ENCODE data around the gene MAN2A2.

The MAN2A2 gene

DNA sequence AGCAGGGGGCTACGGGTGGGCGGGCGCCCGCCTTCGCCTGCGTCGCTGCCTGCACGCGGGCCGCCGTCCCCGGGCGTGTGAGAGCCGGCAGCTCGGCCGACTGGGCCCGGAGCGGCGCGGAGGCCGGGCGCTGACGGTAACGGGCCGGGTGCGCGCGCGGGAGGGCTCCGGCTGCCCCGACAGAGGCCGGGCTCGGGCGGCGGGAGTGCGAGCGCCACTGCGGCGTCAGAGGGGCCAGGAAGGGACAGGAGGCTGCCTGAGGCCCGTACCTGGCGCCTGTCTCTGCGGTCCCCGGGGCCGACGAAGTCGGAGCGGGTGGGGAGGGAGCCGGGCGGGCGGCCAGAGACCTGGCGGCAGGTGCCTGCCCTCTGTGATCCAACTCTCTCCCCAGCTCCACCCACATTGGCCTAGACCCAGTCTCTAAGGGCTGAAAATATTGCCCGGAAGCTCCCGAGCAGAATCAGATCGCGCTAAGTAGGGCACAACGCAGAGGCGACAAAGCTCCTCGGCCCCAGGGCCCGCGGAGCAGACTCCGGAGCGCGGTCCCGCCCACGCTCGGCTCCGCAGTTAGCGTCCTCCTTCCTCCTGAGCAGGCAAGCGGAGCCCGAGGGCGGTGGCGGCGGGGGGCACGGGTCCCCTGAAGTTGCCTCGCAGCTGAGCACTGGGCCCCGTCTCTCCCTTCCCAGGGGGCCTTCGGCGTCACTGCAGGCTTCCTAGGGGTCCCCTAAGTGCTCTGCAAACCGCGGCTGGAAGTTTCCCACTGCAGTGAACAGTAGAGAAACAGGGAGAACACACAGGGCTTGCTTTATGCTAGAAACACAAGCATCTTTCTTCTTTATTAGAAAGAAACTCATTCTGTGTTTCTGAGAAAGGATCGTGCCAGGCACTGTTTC, at the start of gene MAN2A2:
Gene MAN2A2 (plus strand): TSS at position 463 of the 893 bp plus-strand sequence. CDS start 906 bp downstream, outside the sequence.
- no peak for TF ChIP-seq GATA2 (IDR thresholded peaks at IDR 0.05; ENCODE audit: low read depth, low read length)
- no peak for TF ChIP-seq GATA3 (IDR thresholded peaks at IDR 0.05; ENCODE audit: low read depth, low read length)

DNA sequence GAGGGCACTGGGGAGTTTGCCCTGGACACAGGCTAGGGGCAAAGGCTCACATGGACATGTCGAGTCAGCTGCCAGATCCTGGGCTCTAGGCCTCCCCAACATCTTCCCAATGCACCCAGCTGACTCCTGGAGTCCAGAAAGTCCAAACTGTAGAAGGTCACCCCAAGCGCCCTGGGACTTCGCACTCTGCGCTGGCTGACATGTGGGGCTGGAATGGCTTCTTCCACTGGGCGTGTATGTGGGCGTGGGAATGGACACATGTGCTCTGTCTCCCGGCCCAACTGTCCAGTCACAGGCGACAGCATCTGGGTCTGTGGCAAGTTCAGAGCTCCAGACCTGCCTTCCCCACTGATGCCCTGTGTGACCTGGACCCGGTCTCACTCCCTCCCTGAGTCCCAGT, 48.0 kb upstream of the MAN2A2 start:
- TF ChIP-seq GATA2 (IDR thresholded peaks at IDR 0.05; ENCODE audit: low read depth, low read length) (no peak), GATA3 (IDR thresholded peaks at IDR 0.05; ENCODE audit: low read depth, low read length) (no peak)

DNA sequence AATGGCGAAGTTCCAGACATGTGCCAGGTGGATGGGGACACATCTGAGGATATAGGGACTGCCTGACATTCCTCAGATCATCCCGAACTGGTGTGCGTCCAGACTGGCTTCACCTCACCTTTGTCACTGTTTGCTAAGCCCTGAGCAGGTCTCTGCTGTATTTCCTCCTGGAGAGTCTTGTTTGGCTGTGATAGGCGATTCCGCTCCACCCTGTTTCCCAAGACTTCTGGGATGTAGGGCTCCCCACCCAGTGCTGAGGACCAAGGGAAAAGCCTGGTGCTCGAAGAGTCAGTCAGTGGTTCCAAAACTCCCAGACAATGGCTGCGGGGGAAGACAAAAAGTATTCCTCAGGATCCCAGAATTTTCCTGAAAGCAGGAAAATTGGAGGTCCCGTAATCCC, 45.8 kb upstream of the MAN2A2 start:
- TF ChIP-seq GATA2 (IDR thresholded peaks at IDR 0.05; ENCODE audit: low read depth, low read length) (no peak), GATA3 (IDR thresholded peaks at IDR 0.05; ENCODE audit: low read depth, low read length) (no peak)

DNA sequence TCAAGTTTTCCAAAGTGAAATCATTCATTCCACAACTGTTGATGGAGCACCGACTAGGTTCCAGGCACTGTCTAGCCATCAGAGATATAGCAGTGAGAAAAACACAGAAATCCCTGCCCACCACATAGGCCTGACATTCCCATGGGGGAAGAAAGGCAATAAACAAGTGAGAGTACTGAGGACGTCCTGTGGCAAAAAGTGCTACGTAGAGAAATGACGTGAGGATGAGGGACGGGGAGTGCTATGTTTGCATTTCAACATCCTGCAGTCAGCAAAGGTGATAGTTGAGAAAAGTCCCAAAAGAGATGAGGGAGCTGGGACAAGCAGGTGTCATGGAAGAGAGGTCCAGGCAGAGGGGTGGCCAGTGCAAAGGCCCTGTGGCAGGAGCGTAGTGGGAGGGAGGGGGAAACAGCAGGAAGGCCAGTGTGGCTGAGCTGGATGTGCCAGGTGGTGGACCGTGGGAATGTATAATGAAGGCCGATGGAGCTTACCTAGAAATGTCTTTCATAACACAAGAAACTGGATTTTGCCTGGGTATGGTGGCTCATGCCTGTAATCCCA, 45.1 kb upstream of the MAN2A2 start:
- TF ChIP-seq GATA2 (IDR thresholded peaks at IDR 0.05; ENCODE audit: low read depth, low read length), result no peak
- no peak for TF ChIP-seq GATA3 (IDR thresholded peaks at IDR 0.05; ENCODE audit: low read depth, low read length)

DNA sequence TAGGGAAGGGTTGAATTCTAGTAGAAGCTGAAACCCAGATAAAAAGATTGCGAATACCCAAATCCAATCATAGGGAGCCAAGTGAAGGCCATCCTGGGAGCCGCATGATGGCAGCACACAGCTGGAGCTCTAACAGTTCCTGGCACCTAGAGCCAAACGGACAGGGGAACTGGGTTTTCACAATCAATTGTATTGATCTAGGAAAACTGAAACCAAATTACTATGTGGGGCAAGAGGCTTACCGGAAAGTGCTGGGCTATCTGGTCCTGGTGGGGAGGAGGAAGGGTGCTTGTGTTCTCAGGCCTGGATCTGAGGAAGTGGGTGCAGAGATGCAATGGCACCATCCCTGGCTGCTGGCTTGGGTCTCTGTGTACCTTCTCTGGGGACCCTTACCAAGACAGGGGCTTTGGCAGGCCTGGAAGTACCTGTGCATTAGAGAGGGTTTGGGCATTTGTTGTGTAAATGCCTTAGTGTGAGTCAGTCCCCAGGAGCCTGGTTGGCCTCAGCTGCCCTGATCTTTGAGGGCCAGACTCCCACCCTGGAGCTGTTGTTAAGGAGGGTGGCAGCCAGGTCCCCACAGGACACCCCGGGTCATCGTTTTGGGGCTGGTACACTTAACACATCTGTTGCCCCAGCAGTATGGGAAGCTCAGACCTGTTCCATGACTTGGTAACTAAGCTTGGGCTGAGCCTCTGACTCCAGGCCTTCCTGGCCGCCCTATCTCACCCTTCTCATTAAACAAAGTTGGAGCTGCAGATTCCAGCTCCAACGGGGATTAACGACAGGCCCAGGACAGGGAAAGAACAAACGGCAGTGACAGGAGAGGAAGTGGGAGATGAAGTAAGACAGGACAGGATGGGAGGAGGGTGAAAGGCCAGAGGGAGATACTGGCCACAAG, 43.6 kb upstream of the MAN2A2 start:
- TF ChIP-seq GATA2 (IDR thresholded peaks at IDR 0.05; ENCODE audit: low read depth, low read length) (no peak), GATA3 (IDR thresholded peaks at IDR 0.05; ENCODE audit: low read depth, low read length) (no peak)

DNA sequence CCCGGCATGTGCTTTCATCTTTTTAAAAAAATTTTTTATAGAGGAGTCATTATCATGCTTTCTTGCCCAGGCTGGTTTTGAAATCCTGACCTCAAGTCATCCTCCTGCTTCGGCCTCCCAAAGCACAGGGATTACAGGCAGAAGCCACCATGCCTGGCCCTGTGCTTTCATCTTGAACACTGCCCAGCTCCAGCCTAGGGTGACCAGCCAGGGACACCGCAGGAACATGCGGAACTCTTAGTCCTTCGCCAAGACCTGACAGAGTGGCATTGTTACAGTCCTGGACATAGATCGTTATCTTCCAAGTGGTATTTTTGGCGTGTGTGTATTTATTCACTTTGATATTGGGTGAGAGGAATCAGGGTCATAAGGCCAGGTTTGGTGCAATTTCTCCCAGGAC, 42.7 kb upstream of the MAN2A2 start:
- TF ChIP-seq GATA2 (IDR thresholded peaks at IDR 0.05; ENCODE audit: low read depth, low read length), result peak; percentile 41; the same call in 1 of the 2 replicates
- TF ChIP-seq GATA3 (IDR thresholded peaks at IDR 0.05; ENCODE audit: low read depth, low read length), result no peak

DNA sequence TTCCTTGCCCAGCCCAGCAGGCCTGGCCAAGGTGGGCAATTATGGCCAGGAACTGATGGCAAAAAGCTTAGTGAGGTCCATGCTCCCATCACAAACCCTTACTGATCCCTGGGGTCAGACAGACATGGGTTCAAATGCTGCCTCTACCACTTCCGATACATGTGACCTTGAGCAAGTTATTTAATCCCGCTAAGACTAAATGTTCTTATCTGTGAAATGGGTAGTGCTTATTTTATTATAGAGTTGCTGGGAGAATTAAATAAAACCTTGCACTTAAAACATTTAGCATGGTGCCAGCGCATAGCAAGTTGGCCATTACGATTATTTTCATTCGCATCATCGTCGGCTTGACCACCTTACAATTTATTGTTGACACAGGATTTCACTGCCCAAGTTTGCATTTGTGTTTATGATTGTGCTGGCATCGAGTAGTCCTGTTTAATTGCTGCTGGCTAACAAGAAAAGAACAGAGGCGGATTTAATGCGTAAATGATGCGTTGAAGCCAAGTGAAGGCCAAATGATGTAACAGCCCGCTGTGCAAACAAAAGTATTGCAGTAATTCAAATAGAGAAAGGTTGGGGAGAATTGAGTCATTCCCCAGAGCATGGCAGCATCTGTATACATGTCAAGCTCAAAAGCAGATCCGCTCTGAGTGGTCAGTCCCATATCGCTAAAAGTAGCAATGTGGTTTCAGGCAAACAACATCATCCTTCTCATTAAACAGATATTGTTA, 42.0 kb upstream of the MAN2A2 start:
- TF ChIP-seq GATA3 (IDR thresholded peaks at IDR 0.05; ENCODE audit: low read depth, low read length), result no peak
- TF ChIP-seq GATA2 (IDR thresholded peaks at IDR 0.05; ENCODE audit: low read depth, low read length), result no peak

DNA sequence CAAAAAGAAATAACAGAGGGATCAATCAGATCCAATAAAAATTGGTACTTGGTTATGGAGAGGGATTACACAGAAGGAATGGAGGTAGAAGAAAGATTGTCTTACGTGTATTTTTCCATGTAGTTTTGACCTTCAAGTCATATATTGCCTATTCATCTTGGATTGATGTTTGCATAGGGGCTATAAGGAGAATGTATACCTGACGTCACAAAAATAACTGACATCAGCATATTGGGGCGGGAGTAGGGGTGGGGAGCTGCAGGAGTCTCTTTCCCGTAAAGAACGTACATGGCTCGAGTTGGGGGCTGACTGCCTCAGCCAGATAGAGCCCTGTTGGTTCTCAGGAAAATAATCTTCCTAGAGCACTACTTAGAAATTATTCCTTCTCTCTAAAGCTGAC, 40.6 kb upstream of the MAN2A2 start:
- TF ChIP-seq GATA2 (IDR thresholded peaks at IDR 0.05; ENCODE audit: low read depth, low read length) (no peak), GATA3 (IDR thresholded peaks at IDR 0.05; ENCODE audit: low read depth, low read length) (no peak)

DNA sequence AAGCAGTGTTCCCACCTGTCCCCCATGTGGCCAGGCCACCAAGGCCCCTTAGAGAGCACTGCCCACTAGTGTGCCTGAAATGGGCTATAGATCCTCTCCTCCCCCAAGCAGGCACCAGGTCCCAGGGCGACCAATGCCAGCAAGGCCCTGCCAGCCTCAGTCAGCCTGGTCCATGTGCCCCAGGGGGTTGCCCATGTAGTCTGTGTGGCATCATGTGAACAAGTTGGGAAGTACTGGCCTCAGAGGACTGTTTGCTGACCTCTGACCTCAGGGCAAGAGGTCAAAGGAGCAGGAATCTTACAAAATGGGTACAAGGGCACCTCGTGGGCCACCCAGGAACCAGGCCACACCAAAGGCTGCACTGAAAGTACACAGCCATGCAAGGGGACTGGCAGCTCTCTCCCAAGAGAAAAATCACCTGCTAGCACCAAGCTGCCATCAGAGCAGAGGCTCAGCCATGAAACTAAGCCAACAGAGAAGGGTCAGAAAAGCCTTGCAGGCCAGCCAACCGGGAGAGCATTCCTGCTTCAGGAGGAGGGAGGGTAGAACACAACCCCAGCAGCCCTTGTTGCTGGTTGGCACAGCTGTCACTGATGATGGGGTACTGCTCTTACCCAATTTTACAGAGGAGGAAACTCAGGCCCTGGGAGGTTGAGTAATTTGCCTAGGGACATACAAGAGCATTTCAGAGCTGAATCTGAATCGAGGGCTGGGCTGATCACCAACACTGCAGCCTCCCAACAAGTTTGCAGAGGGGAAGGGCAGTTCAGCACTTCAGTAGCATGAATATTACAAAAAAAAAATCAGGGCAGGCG, 39.9 kb upstream of the MAN2A2 start:
- TF ChIP-seq GATA3 (IDR thresholded peaks at IDR 0.05; ENCODE audit: low read depth, low read length) (no peak), GATA2 (IDR thresholded peaks at IDR 0.05; ENCODE audit: low read depth, low read length) (no peak)

DNA sequence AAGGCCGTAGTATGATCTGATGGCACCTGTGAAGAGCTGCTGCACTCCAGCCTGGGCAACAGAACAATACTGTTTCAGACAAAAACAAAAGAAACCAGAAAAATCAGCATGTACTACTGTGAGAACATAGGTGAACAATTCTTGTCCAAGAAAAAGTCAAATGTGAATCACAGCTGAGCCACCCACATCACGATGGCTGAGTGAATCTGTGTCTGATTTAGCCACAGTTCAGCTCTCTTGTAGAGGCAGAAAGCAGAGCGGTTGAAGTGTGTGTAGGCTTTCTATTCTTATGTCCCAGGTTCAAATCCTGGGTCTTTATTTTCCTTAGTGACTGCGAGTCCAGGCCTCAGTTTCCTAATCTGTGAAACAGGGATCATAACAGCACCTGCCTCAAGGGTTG, 39.1 kb upstream of the MAN2A2 start:
- TF ChIP-seq GATA2 (IDR thresholded peaks at IDR 0.05; ENCODE audit: low read depth, low read length) (no peak), GATA3 (IDR thresholded peaks at IDR 0.05; ENCODE audit: low read depth, low read length) (no peak)

DNA sequence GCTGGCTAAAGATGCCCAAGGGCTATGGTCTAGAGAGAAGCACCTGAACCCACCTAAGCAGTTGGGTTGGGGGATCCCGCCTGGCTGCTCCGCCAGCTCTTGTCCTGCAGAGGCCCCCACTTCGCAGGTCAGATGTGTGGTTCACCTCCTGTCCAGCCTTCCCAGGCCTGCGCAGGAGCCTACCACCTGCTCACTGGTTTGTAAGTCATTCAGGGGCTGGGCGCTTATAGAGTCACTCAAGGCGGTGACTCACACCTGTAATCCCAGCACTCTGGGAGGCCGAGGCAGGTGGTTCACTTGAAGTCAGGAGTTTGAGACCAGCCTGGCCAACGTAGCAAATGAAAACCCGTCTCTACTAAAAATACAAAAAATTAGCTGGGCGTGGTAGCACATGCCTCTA, 38.6 kb upstream of the MAN2A2 start:
- TF ChIP-seq GATA2 (IDR thresholded peaks at IDR 0.05; ENCODE audit: low read depth, low read length) (no peak), GATA3 (IDR thresholded peaks at IDR 0.05; ENCODE audit: low read depth, low read length) (no peak)

DNA sequence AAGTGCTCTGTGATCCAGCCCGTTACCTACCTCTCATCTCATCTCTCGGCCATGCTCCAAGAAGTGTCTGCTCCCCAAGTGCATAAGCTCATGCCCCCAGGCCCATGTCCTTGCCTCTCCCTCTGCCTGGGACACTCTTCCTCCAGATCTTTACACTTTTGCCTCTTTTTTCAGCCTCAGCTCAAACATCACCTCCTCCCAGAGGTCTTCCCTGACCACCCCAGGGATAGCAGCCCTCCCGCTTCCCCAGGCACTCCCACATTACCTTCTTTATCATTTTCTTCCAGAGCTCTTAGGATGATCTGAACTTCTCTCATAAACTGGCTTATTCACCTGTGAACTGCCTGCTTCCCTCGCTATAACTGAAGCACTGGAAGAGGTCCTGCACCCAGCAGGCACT, 37.4 kb upstream of the MAN2A2 start:
- TF ChIP-seq GATA2 (IDR thresholded peaks at IDR 0.05; ENCODE audit: low read depth, low read length), result no peak
- no peak for TF ChIP-seq GATA3 (IDR thresholded peaks at IDR 0.05; ENCODE audit: low read depth, low read length)

Data from SH-SY5Y (cell line).